Measurements from ENCODE around the gene HSPH1. TPM values are rescaled to one million over a fixed set of nuclear protein-coding genes. Genes with fewer than 3 reads are reported as not detected.
"Not testable (repeated sequence)": the region's sequence is repeated elsewhere in the genome, so short reads cannot be mapped to it uniquely, and the experiment has no call there.

Gene HSPH1
- total RNA-seq, 2 experiments from 2014 or later, result 122 to 150 TPM

GRCh38 chr13:31102905-31103304 is 58.8 kb downstream of the HSPH1 start:
- CTCF ChIA-PET, result no interaction called here
- no peak for DNase-seq
- Mint-ChIP-seq H3K27ac (no peak overlapping the region), H3K36me3 (ENCODE audit: low read depth) (no peaks in the 10 kb centered on the region), H3K4me1 (ENCODE audit: low read depth) (no peaks in the 10 kb centered on the region), H3K4me3 (no peak overlapping the region), H3K27me3 (ENCODE audit: low read depth) (peaks cover 20% of the 10 kb centered on the region), H3K9me3 (no peaks in the 10 kb centered on the region)
- intact Hi-C loops (cut with micrococcal nuclease), result no loop called here

GRCh38 chr13:31101472-31102170 is 60.1 kb downstream of the HSPH1 start:
- DNase-seq, result no peak
- no peak overlapping the region for H3K27ac Mint-ChIP-seq
- H3K4me3 Mint-ChIP-seq, result no peak overlapping the region
- H3K4me1 Mint-ChIP-seq (ENCODE audit: low read depth), result no peaks in the 10 kb centered on the region
- no peaks in the 10 kb centered on the region for H3K36me3 Mint-ChIP-seq (ENCODE audit: low read depth)
- intact Hi-C loops (cut with micrococcal nuclease), result no loop called here
- CTCF ChIA-PET, result no interaction called here
- H3K27me3 Mint-ChIP-seq (ENCODE audit: low read depth), result peaks cover 30% of the 10 kb centered on the region
- no peaks in the 10 kb centered on the region for H3K9me3 Mint-ChIP-seq

GRCh38 chr13:31100721-31101120 is 61.0 kb downstream of the HSPH1 start:
- no peak overlapping the region for H3K27ac Mint-ChIP-seq
- no peaks in the 10 kb centered on the region for H3K36me3 Mint-ChIP-seq (ENCODE audit: low read depth)
- H3K9me3 Mint-ChIP-seq, result no peaks in the 10 kb centered on the region
- CTCF ChIA-PET, result no interaction called here
- peaks cover 32% of the 10 kb centered on the region for H3K27me3 Mint-ChIP-seq (ENCODE audit: low read depth)
- intact Hi-C loops (cut with micrococcal nuclease), result no loop called here
- H3K4me3 Mint-ChIP-seq, result no peak overlapping the region
- H3K4me1 Mint-ChIP-seq (ENCODE audit: low read depth), result no peaks in the 10 kb centered on the region
- DNase-seq, result no peak

GRCh38 chr13:31097911-31098434 is 63.7 kb downstream of the HSPH1 start:
- CTCF ChIA-PET; H3K36me3 Mint-ChIP-seq (ENCODE audit: low read depth); intact Hi-C loops (cut with micrococcal nuclease); H3K9me3 Mint-ChIP-seq; H3K4me3 Mint-ChIP-seq; H3K27ac Mint-ChIP-seq; DNase-seq; H3K4me1 Mint-ChIP-seq (ENCODE audit: low read depth): not testable (repeated sequence)
- H3K27me3 Mint-ChIP-seq (ENCODE audit: low read depth), result peaks cover 32% of the 10 kb centered on the region

GRCh38 chr13:31096654-31097302 is 64.9 kb downstream of the HSPH1 start:
- intact Hi-C loops (cut with micrococcal nuclease), result no loop called here
- Mint-ChIP-seq H3K36me3 (ENCODE audit: low read depth) (no peaks in the 10 kb centered on the region), H3K4me3 (no peak overlapping the region), H3K27me3 (ENCODE audit: low read depth) (peaks cover 31% of the 10 kb centered on the region), H3K9me3 (no peaks in the 10 kb centered on the region), H3K4me1 (ENCODE audit: low read depth) (no peaks in the 10 kb centered on the region), H3K27ac (no peak overlapping the region)
- CTCF ChIA-PET, result no interaction called here
- no peak for DNase-seq

GRCh38 chr13:31094331-31095015 is 67.2 kb downstream of the HSPH1 start:
- H3K4me3 Mint-ChIP-seq, result no peak overlapping the region
- H3K4me1 Mint-ChIP-seq (ENCODE audit: low read depth), result peaks cover 5% of the 10 kb centered on the region
- no peaks in the 10 kb centered on the region for H3K36me3 Mint-ChIP-seq (ENCODE audit: low read depth)
- H3K27ac Mint-ChIP-seq, result no peak overlapping the region
- intact Hi-C loops (cut with micrococcal nuclease), result no loop called here
- no peaks in the 10 kb centered on the region for H3K9me3 Mint-ChIP-seq
- CTCF ChIA-PET, result no interaction called here
- no peak for DNase-seq
- H3K27me3 Mint-ChIP-seq (ENCODE audit: low read depth), result peaks cover 22% of the 10 kb centered on the region

GRCh38 chr13:31093145-31093885 is 68.4 kb downstream of the HSPH1 start:
- Mint-ChIP-seq H3K27me3 (ENCODE audit: low read depth) (peaks cover 15% of the 10 kb centered on the region), H3K27ac (no peak overlapping the region), H3K4me3 (no peak overlapping the region), H3K4me1 (ENCODE audit: low read depth) (peaks cover 5% of the 10 kb centered on the region), H3K9me3 (no peaks in the 10 kb centered on the region), H3K36me3 (ENCODE audit: low read depth) (no peaks in the 10 kb centered on the region)
- intact Hi-C loops (cut with micrococcal nuclease), result no loop called here
- no peak for DNase-seq
- CTCF ChIA-PET, result no interaction called here

GRCh38 chr13:31092646-31093045 is 69.1 kb downstream of the HSPH1 start:
- H3K27ac Mint-ChIP-seq, result no peak overlapping the region
- peaks cover 5% of the 10 kb centered on the region for H3K4me1 Mint-ChIP-seq (ENCODE audit: low read depth)
- H3K36me3 Mint-ChIP-seq (ENCODE audit: low read depth), result no peaks in the 10 kb centered on the region
- DNase-seq, result no peak
- H3K9me3 Mint-ChIP-seq, result no peaks in the 10 kb centered on the region
- CTCF ChIA-PET, result no interaction called here
- peaks cover 11% of the 10 kb centered on the region for H3K27me3 Mint-ChIP-seq (ENCODE audit: low read depth)
- intact Hi-C loops (cut with micrococcal nuclease), result no loop called here
- H3K4me3 Mint-ChIP-seq, result no peak overlapping the region

- CTCF ChIA-PET, result no interaction called here
- H3K9me3 Mint-ChIP-seq, result no peaks in the 10 kb centered on the region
- peak; percentile 32 for DNase-seq
- peaks cover 2% of the 10 kb centered on the region for H3K27me3 Mint-ChIP-seq (ENCODE audit: low read depth)
- no peak overlapping the region for H3K27ac Mint-ChIP-seq
- intact Hi-C loops (cut with micrococcal nuclease), result no loop called here
- H3K36me3 Mint-ChIP-seq (ENCODE audit: low read depth), result no peaks in the 10 kb centered on the region
- peak overlapping the region; percentile 1 for H3K4me3 Mint-ChIP-seq
- H3K4me1 Mint-ChIP-seq (ENCODE audit: low read depth), result peaks cover 5% of the 10 kb centered on the region
These were observed 70.6 kb downstream of the HSPH1 start for GRCh38 chr13:31090961-31091624.

GRCh38 chr13:31090096-31090495 is 71.6 kb downstream of the HSPH1 start:
- H3K27ac Mint-ChIP-seq, result no peak overlapping the region
- no peaks in the 10 kb centered on the region for H3K36me3 Mint-ChIP-seq (ENCODE audit: low read depth)
- no peak for DNase-seq
- peaks cover 5% of the 10 kb centered on the region for H3K4me1 Mint-ChIP-seq (ENCODE audit: low read depth)
- no peaks in the 10 kb centered on the region for H3K9me3 Mint-ChIP-seq
- no peaks in the 10 kb centered on the region for H3K27me3 Mint-ChIP-seq (ENCODE audit: low read depth)
- intact Hi-C loops (cut with micrococcal nuclease), result no loop called here
- CTCF ChIA-PET, result no interaction called here
- H3K4me3 Mint-ChIP-seq, result no peak overlapping the region

- intact Hi-C loops (cut with micrococcal nuclease), result no loop called here
- no peak for DNase-seq
- CTCF ChIA-PET, result no interaction called here
- no peaks in the 10 kb centered on the region for H3K9me3 Mint-ChIP-seq
- no peak overlapping the region for H3K4me3 Mint-ChIP-seq
- no peaks in the 10 kb centered on the region for H3K27me3 Mint-ChIP-seq (ENCODE audit: low read depth)
- peaks cover 5% of the 10 kb centered on the region for H3K4me1 Mint-ChIP-seq (ENCODE audit: low read depth)
- H3K27ac Mint-ChIP-seq, result no peak overlapping the region
- no peaks in the 10 kb centered on the region for H3K36me3 Mint-ChIP-seq (ENCODE audit: low read depth)
These were observed 72.1 kb downstream of the HSPH1 start for GRCh38 chr13:31089649-31090048.

- CTCF ChIA-PET, result no interaction called here
- Mint-ChIP-seq H3K27me3 (ENCODE audit: low read depth) (peaks cover 2% of the 10 kb centered on the region), H3K4me3 (no peak overlapping the region), H3K36me3 (ENCODE audit: low read depth) (no peaks in the 10 kb centered on the region), H3K27ac (no peak overlapping the region), H3K4me1 (ENCODE audit: low read depth) (peaks cover 5% of the 10 kb centered on the region), H3K9me3 (no peaks in the 10 kb centered on the region)
- intact Hi-C loops (cut with micrococcal nuclease), result no loop called here
- DNase-seq, result no peak
These were observed 72.8 kb downstream of the HSPH1 start for GRCh38 chr13:31088826-31089420.

Data from activated naive CD4-positive, alpha-beta T cell treated with anti-CD3 and anti-CD28 coated beads for 36 hours (primary cell).